ENCODE data around the gene GDPD2. TPM values are rescaled to one million over a fixed set of nuclear protein-coding genes. Genes with fewer than 3 reads are reported as not detected.

Gene GDPD2

GRCh38 chrX:70478526-70479245, 55.6 kb downstream of the GDPD2 start:
- peak overlapping the region; percentile 52 for H3K4me2 ChIP-seq (ENCODE audit: low read length)
- no peaks in the 10 kb centered on the region for H3K36me3 ChIP-seq (ENCODE audit: insufficient read depth, low read length)
- H3K9me3 ChIP-seq (replicated peaks; ENCODE audit: low read length): no peaks in the 10 kb centered on the region
- H3K27me3 ChIP-seq (ENCODE audit: control insufficient read depth, insufficient read depth, low read length): no peaks in the 10 kb centered on the region
- peak overlapping the region; percentile 38 for H3K9ac ChIP-seq (ENCODE audit: low read depth, low read length)
- H3K4me3 ChIP-seq (ENCODE audit: low read length): no peak overlapping the region
- peaks cover 39% of the 10 kb centered on the region for H3K4me1 ChIP-seq (ENCODE audit: control insufficient read depth, insufficient read depth, low read length)

GRCh38 chrX:70479247-70479921, 56.3 kb downstream of the GDPD2 start:
- Histone ChIP-seq H3K4me2 (ENCODE audit: low read length) (peak overlapping the region; percentile 52), H3K9ac (ENCODE audit: low read depth, low read length) (peak overlapping the region; percentile 38), H3K27me3 (ENCODE audit: control insufficient read depth, insufficient read depth, low read length) (no peaks in the 10 kb centered on the region), H3K36me3 (ENCODE audit: insufficient read depth, low read length) (no peaks in the 10 kb centered on the region), H3K9me3 (replicated peaks; ENCODE audit: low read length) (no peaks in the 10 kb centered on the region), H3K4me1 (ENCODE audit: control insufficient read depth, insufficient read depth, low read length) (peaks cover 39% of the 10 kb centered on the region), H3K4me3 (ENCODE audit: low read length) (no peak overlapping the region)

- no peaks in the 10 kb centered on the region for H3K36me3 ChIP-seq (ENCODE audit: insufficient read depth, low read length)
- peak overlapping the region; percentile 43 for H3K4me2 ChIP-seq (ENCODE audit: low read length)
- no peak overlapping the region for H3K9ac ChIP-seq (ENCODE audit: low read depth, low read length)
- no peaks in the 10 kb centered on the region for H3K9me3 ChIP-seq (replicated peaks; ENCODE audit: low read length)
- no peak overlapping the region for H3K4me3 ChIP-seq (ENCODE audit: low read length)
- H3K27me3 ChIP-seq (ENCODE audit: control insufficient read depth, insufficient read depth, low read length): no peaks in the 10 kb centered on the region
- peaks cover 39% of the 10 kb centered on the region for H3K4me1 ChIP-seq (ENCODE audit: control insufficient read depth, insufficient read depth, low read length)
Measured at GRCh38 chrX:70479922-70480659, 57.0 kb downstream of the GDPD2 start.

- H3K36me3 ChIP-seq (ENCODE audit: insufficient read depth, low read length): no peaks in the 10 kb centered on the region
- no peak overlapping the region for H3K4me3 ChIP-seq (ENCODE audit: low read length)
- no peak overlapping the region for H3K9ac ChIP-seq (ENCODE audit: low read depth, low read length)
- H3K27me3 ChIP-seq (ENCODE audit: control insufficient read depth, insufficient read depth, low read length): no peaks in the 10 kb centered on the region
- peaks cover 39% of the 10 kb centered on the region for H3K4me1 ChIP-seq (ENCODE audit: control insufficient read depth, insufficient read depth, low read length)
- H3K4me2 ChIP-seq (ENCODE audit: low read length): no peak overlapping the region
- H3K9me3 ChIP-seq (replicated peaks; ENCODE audit: low read length): no peaks in the 10 kb centered on the region
Measured at GRCh38 chrX:70480660-70481018, 57.5 kb downstream of the GDPD2 start.

GRCh38 chrX:70481471-70482270, 58.6 kb downstream of the GDPD2 start:
- no peak overlapping the region for H3K9ac ChIP-seq (ENCODE audit: low read depth, low read length)
- H3K36me3 ChIP-seq (ENCODE audit: insufficient read depth, low read length): no peaks in the 10 kb centered on the region
- no peak overlapping the region for H3K4me3 ChIP-seq (ENCODE audit: low read length)
- H3K9me3 ChIP-seq (replicated peaks; ENCODE audit: low read length): no peaks in the 10 kb centered on the region
- no peak overlapping the region for H3K4me2 ChIP-seq (ENCODE audit: low read length)
- H3K4me1 ChIP-seq (ENCODE audit: control insufficient read depth, insufficient read depth, low read length): peaks cover 37% of the 10 kb centered on the region
- no peaks in the 10 kb centered on the region for H3K27me3 ChIP-seq (ENCODE audit: control insufficient read depth, insufficient read depth, low read length)

- Histone ChIP-seq H3K4me2 (ENCODE audit: low read length) (no peak overlapping the region), H3K36me3 (ENCODE audit: insufficient read depth, low read length) (no peaks in the 10 kb centered on the region), H3K27me3 (ENCODE audit: control insufficient read depth, insufficient read depth, low read length) (no peaks in the 10 kb centered on the region), H3K9me3 (replicated peaks; ENCODE audit: low read length) (no peaks in the 10 kb centered on the region), H3K4me1 (ENCODE audit: control insufficient read depth, insufficient read depth, low read length) (peaks cover 31% of the 10 kb centered on the region), H3K9ac (ENCODE audit: low read depth, low read length) (no peak overlapping the region), H3K4me3 (ENCODE audit: low read length) (no peak overlapping the region)
Measured at GRCh38 chrX:70482300-70482699, 59.2 kb downstream of the GDPD2 start.

Small RNAs within 50 kb of the gene (small RNA-seq; reads per million reads assigned to genes)
- gene RNU4-81P: not detected
- 5.0 reads per million, percentile 86 among the genes with 10 or more reads in this experiment for gene RNY4P23
